K562 (cell line): ENCODE results near the gene GLUL. TPM values are rescaled to one million over a fixed set of nuclear protein-coding genes. Genes with fewer than 3 reads are reported as not detected.

ENCODE experiments used
- ATAC-seq: fragments of 200-7000 bp; cut with Tn5 transposase; 3 replicates; pipeline ENCODE4 v1.9.1; 2020; ENCODE audit warnings: moderate library complexity
- BruUV-seq: library from RNA; stranded (reverse); fragments of 400-500 nt; replicated peaks from 2 replicates; lab custom pipeline; 2021; lab: Mats Ljungman, UMichigan
- CTCF ChIA-PET: fragments of 300-600 bp; formaldehyde crosslinking; extraction: SDS; loops from one replicate; lab custom pipeline; 2021; ENCODE audit warnings: low intra/inter-chr PET ratio; lab: Yijun Ruan, JAX
- POLR2A ChIA-PET: fragments of 300-600, 350-650 bp; sonication (Branson Sonifier 250); formaldehyde crosslinking; extraction: SDS; loops from one replicate; lab custom pipeline; 2021; ENCODE audit warnings: antibody characterized with exemption, inconsistent platforms; lab: Yijun Ruan, JAX
- DNase-seq, 4 experiments: peaks; one replicate each; pipeline versions ENCODE4 v3.0.0 to v3.0.0-alpha.2; 2011 to 2018; ENCODE audit warnings: low spot score in 3 of 4, mixed read lengths in 3 of 4; ENCODE audit errors: extremely low read depth in 1 of 4
- FAIRE-seq: peaks from 2 replicates; lab custom pipeline; 2011; peaks lifted over from hg19 to GRCh38; lab: Jason Lieb, UNC
- H2AFZ ChIP-seq: 2 replicates; pipeline ENCODE4 v1.6.0; 2011; ENCODE audit warnings: low read depth, low read length, control low read depth, inconsistent platforms
- H3K27ac ChIP-seq: fragments of 200-600 bp; 3 replicates; pipeline ENCODE4 v1.8.0; 2011; ENCODE audit warnings: low read depth, mild to moderate bottlenecking, control low read depth, inconsistent platforms, low read length, moderate library complexity, mixed read lengths; ENCODE audit errors: extremely low read depth
- H3K27me3 ChIP-seq, 2 experiments: fragments of 300-600 bp in 1 of 2; 2 replicates in 1 of 2; 3 replicates in 1 of 2; pipeline versions ENCODE4 v1.6.0 to v1.8.0; 2011; ENCODE audit warnings: inconsistent platforms in 2 of 2, low read length in 2 of 2, mild to moderate bottlenecking in 1 of 2, mixed read lengths in 1 of 2, moderate library complexity in 1 of 2; ENCODE audit not compliant: control insufficient read depth in 2 of 2, insufficient read depth in 2 of 2
- H3K36me3 ChIP-seq: fragments of 300-600 bp; 3 replicates; pipeline ENCODE4 v1.8.0; 2011; ENCODE audit warnings: mild to moderate bottlenecking, low read length, inconsistent platforms; ENCODE audit not compliant: control insufficient read depth, insufficient read depth
- H3K4me1 ChIP-seq, 2 experiments: fragments of 200-600 bp in 1 of 2; replicated peaks in 1 of 2; 2 replicates in 1 of 2; 3 replicates in 1 of 2; pipeline versions ENCODE4 v1.5.1 to v1.8.0; 2011; ENCODE audit warnings: inconsistent platforms in 2 of 2, low read length in 2 of 2, mild to moderate bottlenecking in 1 of 2, mixed read lengths in 1 of 2, moderate library complexity in 1 of 2; ENCODE audit not compliant: control insufficient read depth in 2 of 2, insufficient read depth in 2 of 2
- H3K4me2 ChIP-seq: 2 replicates; pipeline ENCODE4 v1.6.1; 2011; ENCODE audit warnings: low read length, control low read depth, inconsistent platforms, mixed read lengths; ENCODE audit not compliant: insufficient read depth
- H3K4me3 ChIP-seq: fragments of 200-600 bp; sonication (generic), shearing (Covaris generic); 2 replicates; pipeline ENCODE4 v1.5.1; 2016; ENCODE audit warnings: control low read depth, inconsistent platforms
- H3K79me2 ChIP-seq: fragments of 200-600 bp; 3 replicates; pipeline ENCODE4 v1.8.0; 2011; ENCODE audit warnings: low read length, inconsistent platforms; ENCODE audit not compliant: control insufficient read depth, insufficient read depth
- H3K9ac ChIP-seq, 2 experiments: 2 replicates each; pipeline versions ENCODE4 v1.6.0 to v1.6.1; 2011; ENCODE audit warnings: low read depth in 2 of 2, low read length in 2 of 2, control low read depth in 1 of 2, inconsistent platforms in 1 of 2, mild to moderate bottlenecking in 1 of 2, mixed read lengths in 1 of 2; ENCODE audit not compliant: insufficient read depth in 1 of 2
- H3K9me1 ChIP-seq: one replicate; pipeline ENCODE4 v1.6.0; 2011; ENCODE audit warnings: inconsistent platforms, mild to moderate bottlenecking, low read length, moderate library complexity; ENCODE audit not compliant: control insufficient read depth, insufficient read depth
- H3K9me3 ChIP-seq: replicated peaks from 2 replicates; pipeline ENCODE4 v1.5.1; 2011; ENCODE audit warnings: low read depth, low read length, inconsistent platforms; ENCODE audit not compliant: control insufficient read depth, insufficient read depth
- H4K20me1 ChIP-seq: replicated peaks from 2 replicates; pipeline ENCODE4 v1.6.1; 2011; ENCODE audit warnings: low read length, inconsistent platforms, mixed read lengths; ENCODE audit not compliant: control insufficient read depth, insufficient read depth
- DACH1 ChIP-seq: fragments of 450-650 bp; IDR thresholded peaks from 2 replicates; pipeline ENCODE4 v1.6.1; 2018; ENCODE audit not compliant: partially characterized antibody
- GTF2E2 ChIP-seq: fragments of 200-800 bp; sonication (Bioruptor generic); IDR thresholded peaks from 2 replicates; pipeline ENCODE4 v1.6.1; 2016; ENCODE audit warnings: missing genetic modification characterization, missing compliant biosample characterization
- HNRNPK ChIP-seq: fragments of 200-400 bp; formaldehyde crosslinking; IDR thresholded peaks from one replicate; pipeline ENCODE4 v1.6.1; 2018; ENCODE audit warnings: mild to moderate bottlenecking, low read depth, low read length; ENCODE audit not compliant: poor library complexity, severe bottlenecking
- HNRNPL ChIP-seq: fragments of 200-400 bp; formaldehyde crosslinking; IDR thresholded peaks from 2 replicates; pipeline ENCODE4 v1.6.1; 2017; ENCODE audit warnings: low read depth, mild to moderate bottlenecking, low read length
- JUND ChIP-seq, 2 experiments: IDR thresholded peaks; 2 replicates in 1 of 2; 3 replicates in 1 of 2; pipeline ENCODE4 v1.6.1; 2011; ENCODE audit warnings: borderline replicate concordance in 2 of 2, low read depth in 2 of 2, low read length in 2 of 2, improper control_type of control experiment in 1 of 2, missing biosample characterization in 1 of 2, missing genetic modification characterization in 1 of 2, missing genetic modification reagents in 1 of 2
- KAT2B ChIP-seq: IDR thresholded peaks from one replicate; pipeline ENCODE4 v1.6.1; 2012; ENCODE audit warnings: low read depth, mild to moderate bottlenecking, control low read depth, inconsistent platforms, low read length, moderate library complexity
- NFXL1 ChIP-seq: fragments of 450-650 bp; formaldehyde crosslinking; IDR thresholded peaks from 2 replicates; pipeline ENCODE4 v1.4.0; 2021; ENCODE audit warnings: mild to moderate bottlenecking
- SP1 ChIP-seq: sonication (generic); formaldehyde crosslinking; IDR thresholded peaks from 2 replicates; pipeline ENCODE4 v1.8.1; 2022; ENCODE audit warnings: mild to moderate bottlenecking, missing genetic modification reagents
- TEAD2 ChIP-seq: fragments of 450-650 bp; IDR thresholded peaks from 2 replicates; pipeline ENCODE4 v1.6.1; 2016; ENCODE audit warnings: missing genetic modification characterization, control low read depth, missing compliant biosample characterization
- ZNF217 ChIP-seq: sonication (generic); formaldehyde crosslinking; IDR thresholded peaks from 2 replicates; pipeline ENCODE4 v1.8.0; 2022; ENCODE audit warnings: mild to moderate bottlenecking, missing genetic modification reagents
- ZNF699 ChIP-seq: fragments of 250-450 bp; sonication (Bioruptor Pico); IDR thresholded peaks from 2 replicates; pipeline ENCODE4 v1.8.0; 2021; ENCODE audit warnings: mild to moderate bottlenecking, moderate library complexity; ENCODE audit not compliant: insufficient replicate concordance
- WGBS: fragments of 100-300 bp; shearing (Covaris generic); methylation state at CpG from one replicate; pipeline ENCODE4 v1.1.6; 2016; ENCODE audit warnings: low coverage, mixed read lengths; ENCODE audit not compliant: insufficient coverage; ENCODE audit errors: missing lambda C conversion rate; 5-methylcytosine and 5-hydroxymethylcytosine counted together
- in situ Hi-C: fragments of 300-500 bp; cut with MboI; formaldehyde crosslinking; loops from 4 replicates; pipeline ENCODE4 v1.15.0; 2018; ENCODE audit warnings: inconsistent platforms, mixed read lengths
- intact Hi-C: fragments of 100-400 bp; cut with micrococcal nuclease; formaldehyde crosslinking; loops from 2 replicates; pipeline ENCODE4 v1.14.2; 2022
- polyA plus RNA-seq, 8 experiments: library from polyadenylated mRNA; depleted of rRNA in 4 of 8; stranded (reverse) in 5 of 8; unstranded in 3 of 8; fragments of >200 nt; fragmentation: Nextera tagmentation in 2 of 8; fragmentation: Illumina TruSeq in 1 of 8; extraction: Ambion mirVana in 2 of 8; extraction: Trizol in 1 of 8; gene quantifications; 2 replicates each; pipeline versions ENCODE4 v1.2.1 to v1.2.3, GENCODE V29; 2011 to 2014; ENCODE audit warnings: inconsistent platforms in 1 of 8, missing spikeins in 1 of 8
- total RNA-seq, 7 experiments: library from RNA; depleted of rRNA in 6 of 7; stranded (reverse); fragments of >200 nt in 6 of 7; fragmentation: Illumina TruSeq in 2 of 7; extraction: Trizol in 2 of 7; gene quantifications; 2 replicates each; pipeline versions ENCODE4 v1.2.1 to v1.2.3, GENCODE V29; 2011 to 2021; ENCODE audit warnings: low replicate concordance in 1 of 7
- TF ChIP-seq, protein P1 (sequence below): fragments of 250-450 bp; sonication (Bioruptor Pico); IDR thresholded peaks from 2 replicates; pipeline ENCODE4 v1.4.0; 2020; ENCODE audit warnings: mild to moderate bottlenecking
- TF ChIP-seq, protein P2 (sequence below), 2 experiments: fragments of 450-650 bp in 1 of 2; IDR thresholded peaks; 2 replicates each; pipeline ENCODE4 v1.6.1; 2011 to 2017; ENCODE audit warnings: low read depth in 2 of 2, antibody characterized with exemption in 1 of 2, borderline replicate concordance in 1 of 2, low read length in 1 of 2, mild to moderate bottlenecking in 1 of 2, mixed read lengths in 1 of 2; ENCODE audit not compliant: control insufficient read depth in 1 of 2

GLUL gene
- total and polyA plus RNA-seq, 9 of the 15 experiments (the other 6 are each of a cell fraction or from before 2014, with no cell fraction given) = 1,088 to 4,222 (median 1,338) TPM

DNA sequence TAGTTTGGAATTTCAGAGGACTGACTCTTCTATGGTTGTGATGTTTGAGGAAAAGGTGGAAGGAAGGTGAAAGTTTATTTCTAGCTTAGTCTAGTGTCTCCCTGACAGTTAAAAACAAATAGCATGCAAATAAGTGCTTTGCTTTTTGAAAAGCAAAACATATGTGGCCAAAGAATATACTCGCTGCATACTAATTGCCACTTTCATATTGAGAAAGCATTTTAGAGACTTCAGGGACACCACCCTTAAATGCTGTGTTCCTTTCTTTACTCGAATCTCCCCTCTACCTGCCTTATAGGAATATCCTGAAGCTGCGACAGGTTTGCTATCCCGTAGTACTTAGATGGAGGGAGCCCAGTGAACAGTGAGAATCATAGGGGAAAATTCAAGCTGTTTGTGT, 23.2 kb downstream of the GLUL start (continued):
- TF ChIP-seq ZNF699 (CRISPR knock-in tag) = no peak
- no peak for TF ChIP-seq SP1 (CRISPR knock-in tag)
- TF ChIP-seq NFXL1 (CRISPR knock-in tag) = no peak
- TF ChIP-seq HNRNPL = no peak
- TF ChIP-seq HNRNPK = no peak
- TF ChIP-seq DACH1 = no peak
- TF ChIP-seq KAT2B = no peak
- no peak for TF ChIP-seq ZNF217 (CRISPR knock-in tag)

DNA sequence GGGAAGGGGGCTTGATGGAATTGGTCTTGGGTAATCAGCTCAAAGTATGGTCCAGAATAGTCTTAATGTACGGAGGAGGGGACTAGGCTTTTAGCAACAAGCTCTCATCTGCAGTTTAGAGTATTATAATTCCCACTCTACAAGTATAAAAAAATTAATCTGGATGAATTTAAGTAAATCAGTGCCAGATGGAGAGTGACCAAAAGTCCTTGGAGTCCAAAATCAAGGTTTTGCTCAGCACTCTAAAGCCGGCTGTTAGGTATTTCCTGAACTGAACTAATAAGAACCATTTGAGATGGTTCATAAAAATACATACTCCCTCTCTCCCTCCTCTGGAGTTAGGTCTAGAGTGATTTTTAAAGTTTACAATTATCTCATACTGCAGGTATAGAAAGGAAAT, 23.7 kb downstream of the GLUL start:
- ChIA-PET POLR2A (interaction anchor here (0.7 to 2.1 kb wide), 7 partner anchors 8 to 22 kb away, joined by 3 to 7 read pairs (median 4); no protein-coding TSS in a partner anchor), CTCF (no interaction called here)
- no peak overlapping the region for H3K27ac ChIP-seq
- H3K9me1 ChIP-seq = no peaks in the 10 kb centered on the region
- H3K9ac ChIP-seq = no peak overlapping the region
- H3K79me2 ChIP-seq = no peaks in the 10 kb centered on the region
- 71% methylated on average over 2 of the region's 2 CpGs for WGBS
- no peaks in the 10 kb centered on the region for H4K20me1 ChIP-seq
- ATAC-seq (no peak), FAIRE-seq (no peak), DNase-seq (no peak)
- H3K4me1 ChIP-seq = peaks cover 5 to 13% of the 10 kb centered on the region in 2 experiments; a peak in 4 of 5 replicates
- no peaks in the 10 kb centered on the region for H3K9me3 ChIP-seq
- H3K4me3 ChIP-seq = no peak overlapping the region
- TF ChIP-seq JUND (IDR thresholded peaks at IDR 0.05; ENCODE audit: borderline replicate concordance, low read depth, low read length) = no peak
- TF ChIP-seq JUND (tag; IDR thresholded peaks at IDR 0.05; ENCODE audit: borderline replicate concordance, low read depth, low read length) = no peak
- no peak for TF ChIP-seq GTF2E2 (tag)
- TF ChIP-seq, protein P1, sequence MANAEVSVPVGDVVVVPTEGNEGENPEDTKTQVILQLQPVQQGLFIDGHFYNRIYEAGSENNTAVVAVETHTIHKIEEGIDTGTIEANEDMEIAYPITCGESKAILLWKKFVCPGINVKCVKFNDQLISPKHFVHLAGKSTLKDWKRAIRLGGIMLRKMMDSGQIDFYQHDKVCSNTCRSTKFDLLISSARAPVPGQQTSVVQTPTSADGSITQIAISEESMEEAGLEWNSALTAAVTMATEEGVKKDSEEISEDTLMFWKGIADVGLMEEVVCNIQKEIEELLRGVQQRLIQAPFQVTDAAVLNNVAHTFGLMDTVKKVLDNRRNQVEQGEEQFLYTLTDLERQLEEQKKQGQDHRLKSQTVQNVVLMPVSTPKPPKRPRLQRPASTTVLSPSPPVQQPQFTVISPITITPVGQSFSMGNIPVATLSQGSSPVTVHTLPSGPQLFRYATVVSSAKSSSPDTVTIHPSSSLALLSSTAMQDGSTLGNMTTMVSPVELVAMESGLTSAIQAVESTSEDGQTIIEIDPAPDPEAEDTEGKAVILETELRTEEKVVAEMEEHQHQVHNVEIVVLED = no peak
- TF ChIP-seq TEAD2 (tag) = no peak
- TF ChIP-seq, protein P2, sequence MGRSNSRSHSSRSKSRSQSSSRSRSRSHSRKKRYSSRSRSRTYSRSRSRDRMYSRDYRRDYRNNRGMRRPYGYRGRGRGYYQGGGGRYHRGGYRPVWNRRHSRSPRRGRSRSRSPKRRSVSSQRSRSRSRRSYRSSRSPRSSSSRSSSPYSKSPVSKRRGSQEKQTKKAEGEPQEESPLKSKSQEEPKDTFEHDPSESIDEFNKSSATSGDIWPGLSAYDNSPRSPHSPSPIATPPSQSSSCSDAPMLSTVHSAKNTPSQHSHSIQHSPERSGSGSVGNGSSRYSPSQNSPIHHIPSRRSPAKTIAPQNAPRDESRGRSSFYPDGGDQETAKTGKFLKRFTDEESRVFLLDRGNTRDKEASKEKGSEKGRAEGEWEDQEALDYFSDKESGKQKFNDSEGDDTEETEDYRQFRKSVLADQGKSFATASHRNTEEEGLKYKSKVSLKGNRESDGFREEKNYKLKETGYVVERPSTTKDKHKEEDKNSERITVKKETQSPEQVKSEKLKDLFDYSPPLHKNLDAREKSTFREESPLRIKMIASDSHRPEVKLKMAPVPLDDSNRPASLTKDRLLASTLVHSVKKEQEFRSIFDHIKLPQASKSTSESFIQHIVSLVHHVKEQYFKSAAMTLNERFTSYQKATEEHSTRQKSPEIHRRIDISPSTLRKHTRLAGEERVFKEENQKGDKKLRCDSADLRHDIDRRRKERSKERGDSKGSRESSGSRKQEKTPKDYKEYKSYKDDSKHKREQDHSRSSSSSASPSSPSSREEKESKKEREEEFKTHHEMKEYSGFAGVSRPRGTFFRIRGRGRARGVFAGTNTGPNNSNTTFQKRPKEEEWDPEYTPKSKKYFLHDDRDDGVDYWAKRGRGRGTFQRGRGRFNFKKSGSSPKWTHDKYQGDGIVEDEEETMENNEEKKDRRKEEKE (IDR thresholded peaks at IDR 0.05; ENCODE audit: borderline replicate concordance in 1 of 2, control insufficient read depth in 1 of 2, low read depth in 2 of 2, low read length in 1 of 2) = no peak
- no peaks in the 10 kb centered on the region for H3K27me3 ChIP-seq
- in situ Hi-C loops = no loop called here
- H2AFZ ChIP-seq = peak overlapping the region; percentile 85
- no peak overlapping the region for H3K4me2 ChIP-seq
- BruUV-seq = no TSS peak
- H3K36me3 ChIP-seq = no peaks in the 10 kb centered on the region
- intact Hi-C loops = no loop called here
